ENCODE data around the gene MAPKAP1.

Gene MAPKAP1

GRCh38 chr9:125706651-125707471 is at the start of gene MAPKAP1:
Gene MAPKAP1 (minus strand): TSS chr9:125707208. CDS start chr9:125672574, 34,634 bp downstream.
- DNase-seq, result peak; percentile 95

GRCh38 chr9:125756518-125756917 is 49.5 kb upstream of the MAPKAP1 start:
- no peak for DNase-seq

GRCh38 chr9:125755340-125755739 is 48.3 kb upstream of the MAPKAP1 start:
- no peak for DNase-seq

GRCh38 chr9:125754096-125754495 is 47.1 kb upstream of the MAPKAP1 start:
- no peak for DNase-seq

GRCh38 chr9:125752070-125752628 is 45.1 kb upstream of the MAPKAP1 start:
- DNase-seq, result peak; percentile 9

- DNase-seq, result no peak
Observed at GRCh38 chr9:125750627-125751011, 43.6 kb upstream of the MAPKAP1 start.

- DNase-seq, result no peak
Observed at GRCh38 chr9:125749951-125750626, 43.1 kb upstream of the MAPKAP1 start.

- DNase-seq, result no peak
Observed at GRCh38 chr9:125749287-125749935, 42.4 kb upstream of the MAPKAP1 start.

- DNase-seq, result no peak
Observed at GRCh38 chr9:125748446-125749099, 41.6 kb upstream of the MAPKAP1 start.

GRCh38 chr9:125747765-125748445 is 40.9 kb upstream of the MAPKAP1 start:
- no peak for DNase-seq

- peak; percentile 54 for DNase-seq
Observed at GRCh38 chr9:125747053-125747764, 40.2 kb upstream of the MAPKAP1 start, which contains the start of gene PBX3. Gene PBX3 (plus strand): TSS chr9:125747373.

GRCh38 chr9:125746774-125747052 is 39.7 kb upstream of the MAPKAP1 start:
- DNase-seq, result no peak

GRCh38 chr9:125746017-125746773 is 39.2 kb upstream of the MAPKAP1 start:
- peak; percentile 93 for DNase-seq

GRCh38 chr9:125745682-125746016 is 38.6 kb upstream of the MAPKAP1 start:
- no peak for DNase-seq

GRCh38 chr9:125745018-125745417 is 38.0 kb upstream of the MAPKAP1 start:
- DNase-seq, result no peak

GRCh38 chr9:125744616-125745015 is 37.6 kb upstream of the MAPKAP1 start:
- DNase-seq, result peak; percentile 93

- DNase-seq, result peak; percentile 52
Observed at GRCh38 chr9:125743682-125744428, 36.8 kb upstream of the MAPKAP1 start.

- DNase-seq, result no peak
Observed at GRCh38 chr9:125742657-125743056, 35.6 kb upstream of the MAPKAP1 start.

- no peak for DNase-seq
Observed at GRCh38 chr9:125739436-125739835, 32.4 kb upstream of the MAPKAP1 start.

- DNase-seq, result no peak
Observed at GRCh38 chr9:125732562-125732961, 25.6 kb upstream of the MAPKAP1 start.
